ENCODE results near the gene RSF1.

RSF1 gene

GRCh38 chr11:77800449-77800848 lies 20.1 kb downstream of the RSF1 start:
- DNase-seq, result no peak

GRCh38 chr11:77799338-77799737 lies 21.2 kb downstream of the RSF1 start:
- no peak for DNase-seq

- no peak for DNase-seq
Measured at GRCh38 chr11:77793972-77794371, 26.6 kb downstream of the RSF1 start.

- no peak for DNase-seq
Measured at GRCh38 chr11:77791301-77791700, 29.2 kb downstream of the RSF1 start.

GRCh38 chr11:77789731-77790476 lies 30.6 kb downstream of the RSF1 start:
- DNase-seq, result no peak

- DNase-seq, result no peak
Measured at GRCh38 chr11:77789061-77789730, 31.3 kb downstream of the RSF1 start.

GRCh38 chr11:77784572-77784971 lies 36.0 kb downstream of the RSF1 start:
- no peak for DNase-seq

GRCh38 chr11:77783025-77783424 lies 37.5 kb downstream of the RSF1 start:
- DNase-seq, result no peak

GRCh38 chr11:77779935-77780334 lies 40.6 kb downstream of the RSF1 start:
- DNase-seq, result no peak

GRCh38 chr11:77778549-77778948 lies 42.0 kb downstream of the RSF1 start:
- DNase-seq, result no peak

- no peak for DNase-seq
Measured at GRCh38 chr11:77778118-77778517, 42.4 kb downstream of the RSF1 start.

GRCh38 chr11:77776455-77776854 lies 44.1 kb downstream of the RSF1 start:
- peak; percentile 40 for DNase-seq

GRCh38 chr11:77775936-77776335 lies 44.6 kb downstream of the RSF1 start:
- DNase-seq, result no peak

GRCh38 chr11:77771135-77771534 lies 49.4 kb downstream of the RSF1 start:
- no peak for DNase-seq

GRCh38 chr11:77770629-77771028 lies 49.9 kb downstream of the RSF1 start:
- no peak for DNase-seq

- no peak for DNase-seq
Measured at GRCh38 chr11:77762426-77762825, 58.1 kb downstream of the RSF1 start.

GRCh38 chr11:77761491-77761890 lies 59.0 kb downstream of the RSF1 start:
- DNase-seq, result no peak

GRCh38 chr11:77758331-77758730 lies 62.2 kb downstream of the RSF1 start:
- DNase-seq, result no peak

GRCh38 chr11:77753230-77753629 lies 67.3 kb downstream of the RSF1 start:
- DNase-seq, result no peak

- DNase-seq, result no peak
Measured at GRCh38 chr11:77752516-77752915, 68.0 kb downstream of the RSF1 start.

- no peak for DNase-seq
Measured at GRCh38 chr11:77750394-77751156, 69.9 kb downstream of the RSF1 start.

- DNase-seq, result no peak
Measured at GRCh38 chr11:77749232-77749631, 71.3 kb downstream of the RSF1 start.

GRCh38 chr11:77748266-77748665 lies 72.3 kb downstream of the RSF1 start:
- no peak for DNase-seq

Data from NCI-H1694 treated with DMSO at 0.1 percent for 48 hours (cell line).